GM18511 (cell line): Measurements from ENCODE around the gene MYO3B.
"Not testable (repeated sequence)": the region's sequence is repeated elsewhere in the genome, so short reads cannot be mapped to it uniquely, and the experiment has no call there.

Experiments used
- ATAC-seq: cut with Tn5 transposase; IDR thresholded peaks from one replicate; pipeline ENCODE4 v1.9.1; 2021; ENCODE audit warnings: mild to moderate bottlenecking, moderate library complexity; ENCODE audit not compliant: unreplicated experiment

The MYO3B gene

GRCh38 chr2:170401187-170401586 lies 223.2 kb downstream of the MYO3B start:
- no peak for ATAC-seq

- peak; percentile 57 for ATAC-seq
Observed at GRCh38 chr2:170404846-170405245, 226.9 kb downstream of the MYO3B start.

- ATAC-seq: no peak
Observed at GRCh38 chr2:170405326-170405725, 227.4 kb downstream of the MYO3B start.

- ATAC-seq: peak; percentile 80
Observed at GRCh38 chr2:170408461-170409163, 230.7 kb downstream of the MYO3B start.

GRCh38 chr2:170409164-170409535 lies 231.2 kb downstream of the MYO3B start:
- ATAC-seq: no peak

- ATAC-seq: no peak
Observed at GRCh38 chr2:170411660-170412059, 233.7 kb downstream of the MYO3B start.

GRCh38 chr2:170420961-170421687 lies 243.2 kb downstream of the MYO3B start:
- ATAC-seq: no peak

GRCh38 chr2:170423919-170424318 lies 246.0 kb downstream of the MYO3B start:
- no peak for ATAC-seq

- no peak for ATAC-seq
Observed at GRCh38 chr2:170425281-170425751, 247.4 kb downstream of the MYO3B start.

- ATAC-seq: no peak
Observed at GRCh38 chr2:170428868-170429267, 250.9 kb downstream of the MYO3B start.

- ATAC-seq: no peak
Observed at GRCh38 chr2:170432823-170433222, 254.9 kb downstream of the MYO3B start.

- ATAC-seq: no peak
Observed at GRCh38 chr2:170433448-170433847, 255.5 kb downstream of the MYO3B start.

- not testable (repeated sequence) for ATAC-seq
Observed at GRCh38 chr2:170434396-170434795, 256.4 kb downstream of the MYO3B start.

- ATAC-seq: no peak
Observed at GRCh38 chr2:170434900-170435621, 257.1 kb downstream of the MYO3B start.

GRCh38 chr2:170436077-170436943 lies 258.4 kb downstream of the MYO3B start:
- ATAC-seq: no peak

- ATAC-seq: no peak
Observed at GRCh38 chr2:170446078-170446477, 268.1 kb downstream of the MYO3B start.

GRCh38 chr2:170449034-170449433 lies 271.1 kb downstream of the MYO3B start:
- no peak for ATAC-seq

- ATAC-seq: no peak
Observed at GRCh38 chr2:170454471-170455372, 276.8 kb downstream of the MYO3B start.

- ATAC-seq: no peak
Observed at GRCh38 chr2:170455617-170456426, 277.9 kb downstream of the MYO3B start.
